HUES64 (cell line): Measurements from ENCODE around the gene RIT1.

Experiments
- H3K27ac ChIP-seq: 2 replicates; pipeline ENCODE4 v1.7.0; 2013; ENCODE audit warnings: low read depth, low read length, inconsistent platforms
- H3K27me3 ChIP-seq: 2 replicates; pipeline ENCODE4 v1.6.1; 2013; ENCODE audit warnings: mild to moderate bottlenecking, low read length; ENCODE audit not compliant: insufficient read depth
- H3K36me3 ChIP-seq: 2 replicates; pipeline ENCODE4 v1.6.1; 2013; ENCODE audit warnings: mild to moderate bottlenecking, low read length; ENCODE audit not compliant: insufficient read depth
- H3K4me1 ChIP-seq: 2 replicates; pipeline ENCODE4 v1.6.1; 2013; ENCODE audit warnings: mild to moderate bottlenecking, low read length, moderate library complexity; ENCODE audit not compliant: insufficient read depth
- H3K4me3 ChIP-seq: 2 replicates; pipeline ENCODE4 v1.5.1; 2013; ENCODE audit warnings: mild to moderate bottlenecking, low read length, moderate library complexity
- H3K9ac ChIP-seq: 2 replicates; pipeline ENCODE4 v1.6.1; 2013; ENCODE audit warnings: mild to moderate bottlenecking, low read depth, low read length
- H3K9me3 ChIP-seq: 2 replicates; pipeline ENCODE4 v1.6.1; 2013; ENCODE audit warnings: low read depth, low read length; ENCODE audit not compliant: insufficient read depth
- WGBS: fragments of 150-250, 120-280 bp; methylation state at CpG from one replicate; pipeline ENCODE4 v1.1.7; 2013; ENCODE audit warnings: missing lambda C conversion rate; 5-methylcytosine and 5-hydroxymethylcytosine counted together

The RIT1 gene

GRCh38 chr1:155944444-155944799 lies 33.3 kb upstream of the RIT1 start:
- H3K27me3 ChIP-seq = no peaks in the 10 kb centered on the region
- H3K36me3 ChIP-seq = peaks cover 29% of the 10 kb centered on the region
- no peak overlapping the region for H3K9ac ChIP-seq
- H3K4me1 ChIP-seq = peaks cover 6% of the 10 kb centered on the region
- H3K4me3 ChIP-seq = no peak overlapping the region
- 76% methylated on average over 6 of the region's 6 CpGs for WGBS
- H3K27ac ChIP-seq = no peak overlapping the region
- H3K9me3 ChIP-seq = no peaks in the 10 kb centered on the region

DNA sequence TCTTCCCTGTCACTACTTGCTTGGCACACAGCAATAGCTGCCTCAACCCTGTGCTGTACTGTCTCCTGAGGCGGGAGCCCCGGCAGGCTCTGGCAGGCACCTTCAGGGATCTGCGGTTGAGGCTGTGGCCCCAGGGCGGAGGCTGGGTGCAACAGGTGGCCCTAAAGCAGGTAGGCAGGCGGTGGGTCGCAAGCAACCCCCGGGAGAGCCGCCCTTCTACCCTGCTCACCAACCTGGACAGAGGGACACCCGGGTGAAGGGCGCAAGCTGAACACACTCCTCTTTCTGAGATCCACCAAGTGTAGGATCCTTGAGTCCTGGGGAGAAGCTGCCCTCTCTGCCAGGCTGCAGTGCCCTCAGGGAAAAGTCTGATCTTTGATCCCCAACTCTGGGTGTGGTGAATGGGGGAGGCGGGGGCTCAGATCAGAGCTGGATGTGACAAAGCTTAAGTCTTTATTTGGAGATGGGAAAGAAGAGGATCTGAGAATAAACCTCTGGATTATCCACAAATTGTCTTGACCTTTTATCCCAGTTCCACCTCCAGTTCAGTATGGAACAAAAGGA lies 31.5 kb upstream of the RIT1 start:
- WGBS = 93% methylated on average over 11 of the region's 11 CpGs

DNA sequence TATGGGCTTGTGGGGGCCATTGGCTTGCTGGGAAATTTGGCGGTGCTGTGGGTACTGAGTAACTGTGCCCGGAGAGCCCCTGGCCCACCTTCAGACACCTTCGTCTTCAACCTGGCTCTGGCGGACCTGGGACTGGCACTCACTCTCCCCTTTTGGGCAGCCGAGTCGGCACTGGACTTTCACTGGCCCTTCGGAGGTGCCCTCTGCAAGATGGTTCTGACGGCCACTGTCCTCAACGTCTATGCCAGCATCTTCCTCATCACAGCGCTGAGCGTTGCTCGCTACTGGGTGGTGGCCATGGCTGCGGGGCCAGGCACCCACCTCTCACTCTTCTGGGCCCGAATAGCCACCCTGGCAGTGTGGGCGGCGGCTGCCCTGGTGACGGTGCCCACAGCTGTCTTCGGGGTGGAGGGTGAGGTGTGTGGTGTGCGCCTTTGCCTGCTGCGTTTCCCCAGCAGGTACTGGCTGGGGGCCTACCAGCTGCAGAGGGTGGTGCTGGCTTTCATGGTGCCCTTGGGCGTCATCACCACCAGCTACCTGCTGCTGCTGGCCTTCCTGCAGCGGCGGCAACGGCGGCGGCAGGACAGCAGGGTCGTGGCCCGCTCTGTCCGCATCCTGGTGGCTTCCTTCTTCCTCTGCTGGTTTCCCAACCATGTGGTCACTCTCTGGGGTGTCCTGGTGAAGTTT lies 30.8 kb upstream of the RIT1 start:
- Histone ChIP-seq H3K9ac (no peak overlapping the region), H3K27ac (no peak overlapping the region), H3K27me3 (no peaks in the 10 kb centered on the region), H3K4me3 (no peak overlapping the region), H3K36me3 (peaks cover 7% of the 10 kb centered on the region), H3K9me3 (no peaks in the 10 kb centered on the region), H3K4me1 (peaks cover 6% of the 10 kb centered on the region)
- WGBS = 95% methylated on average over 29 of the region's 29 CpGs

More for the DNA sequence above, 31.5 kb upstream of the RIT1 start:
- peaks cover 14% of the 10 kb centered on the region for H3K36me3 ChIP-seq
- no peak overlapping the region for H3K27ac ChIP-seq
- H3K4me3 ChIP-seq = no peak overlapping the region
- no peaks in the 10 kb centered on the region for H3K9me3 ChIP-seq
- H3K27me3 ChIP-seq = no peaks in the 10 kb centered on the region
- no peak overlapping the region for H3K9ac ChIP-seq
- H3K4me1 ChIP-seq = peaks cover 6% of the 10 kb centered on the region

GRCh38 chr1:155940993-155941844 lies 30.1 kb upstream of the RIT1 start, which contains the start of gene RXFP4:
Gene RXFP4, plus strand, starts transcription at chr1:155941638. Its CDS starts 72 bp downstream, at chr1:155941710.
- H3K36me3 ChIP-seq = no peaks in the 10 kb centered on the region
- H3K9me3 ChIP-seq = no peaks in the 10 kb centered on the region
- H3K9ac ChIP-seq = no peak within 1 kb of the TSS
- no peak within 1 kb of the TSS for H3K27ac ChIP-seq
- no peak within 1 kb of the TSS for H3K4me3 ChIP-seq
- H3K27me3 ChIP-seq = no peaks in the 10 kb centered on the region
- 78% methylated on average over 11 of the region's 11 CpGs for WGBS
- peaks cover 6% of the 10 kb centered on the region for H3K4me1 ChIP-seq

DNA sequence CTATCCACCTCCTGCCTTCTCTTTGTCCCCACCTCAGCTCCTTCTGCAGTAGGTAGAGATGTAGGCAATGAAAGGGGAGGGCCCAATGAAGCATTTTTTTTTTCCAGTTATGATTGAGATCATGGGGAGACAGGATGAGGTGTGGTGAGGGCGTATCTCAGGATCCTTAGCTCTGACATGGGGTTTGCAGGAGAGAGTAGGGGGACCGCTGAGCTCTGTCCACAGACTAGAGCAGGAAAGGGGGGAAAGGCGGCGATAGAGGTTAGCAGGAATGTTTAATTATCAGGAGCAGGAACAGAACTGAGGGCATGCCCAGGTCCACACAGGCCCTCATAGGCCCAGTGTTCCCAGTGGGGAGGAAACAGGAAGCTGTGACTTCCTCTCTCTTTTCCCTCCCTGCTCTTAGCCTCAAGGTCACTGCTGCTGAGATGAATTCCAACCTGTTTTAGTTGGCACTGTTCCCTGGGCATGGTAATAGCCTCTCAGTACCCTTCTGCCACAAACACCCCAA lies 29.4 kb upstream of the RIT1 start:
- Histone ChIP-seq H3K4me1 (peaks cover 2% of the 10 kb centered on the region; the same call in 1 of the 2 replicates), H3K27me3 (no peaks in the 10 kb centered on the region), H3K4me3 (no peak overlapping the region), H3K9ac (no peak overlapping the region), H3K9me3 (no peaks in the 10 kb centered on the region), H3K27ac (no peak overlapping the region), H3K36me3 (no peaks in the 10 kb centered on the region)
- 86% methylated on average over 4 of the region's 4 CpGs for WGBS

- no peaks in the 10 kb centered on the region for H3K9me3 ChIP-seq
- H3K36me3 ChIP-seq = 0 out of 2 replicates have a peak, but pooled peaks cover 5% of the 10 kb centered on the region
- H3K4me3 ChIP-seq = no peak overlapping the region
- no peak overlapping the region for H3K27ac ChIP-seq
- H3K4me1 ChIP-seq = peaks cover 5% of the 10 kb centered on the region; the same call in 1 of the 2 replicates
- no peak overlapping the region for H3K9ac ChIP-seq
- WGBS = 0% methylated on average over 1 of the region's 1 CpG
- no peaks in the 10 kb centered on the region for H3K27me3 ChIP-seq
Measured at GRCh38 chr1:155938220-155938627, 27.1 kb upstream of the RIT1 start.

- Histone ChIP-seq H3K9me3 (no peaks in the 10 kb centered on the region), H3K9ac (peak overlapping the region; percentile 80), H3K36me3 (peaks cover 36% of the 10 kb centered on the region), H3K4me1 (peaks cover 19% of the 10 kb centered on the region; the same call in 1 of the 2 replicates), H3K4me3 (peak overlapping the region; percentile 92), H3K27ac (peak overlapping the region; percentile 88), H3K27me3 (no peaks in the 10 kb centered on the region)
- 92% methylated on average over 24 of the region's 24 CpGs for WGBS
Measured at GRCh38 chr1:155934936-155935590, 23.9 kb upstream of the RIT1 start.

GRCh38 chr1:155934097-155934935 lies 23.2 kb upstream of the RIT1 start, which contains the start of gene KHDC4:
Gene KHDC4, minus strand, starts transcription at chr1:155934413. Its CDS starts 40 bp downstream, at chr1:155934373.
- Histone ChIP-seq H3K4me1 (peaks cover 19% of the 10 kb centered on the region; the same call in 1 of the 2 replicates), H3K4me3 (peak within 1 kb of the TSS; percentile 92), H3K9me3 (no peaks in the 10 kb centered on the region), H3K9ac (peak within 1 kb of the TSS; percentile 95), H3K36me3 (peaks cover 42% of the 10 kb centered on the region), H3K27ac (peak within 1 kb of the TSS; percentile 88), H3K27me3 (no peaks in the 10 kb centered on the region)
- 2% methylated on average over 50 of the region's 50 CpGs for WGBS

DNA sequence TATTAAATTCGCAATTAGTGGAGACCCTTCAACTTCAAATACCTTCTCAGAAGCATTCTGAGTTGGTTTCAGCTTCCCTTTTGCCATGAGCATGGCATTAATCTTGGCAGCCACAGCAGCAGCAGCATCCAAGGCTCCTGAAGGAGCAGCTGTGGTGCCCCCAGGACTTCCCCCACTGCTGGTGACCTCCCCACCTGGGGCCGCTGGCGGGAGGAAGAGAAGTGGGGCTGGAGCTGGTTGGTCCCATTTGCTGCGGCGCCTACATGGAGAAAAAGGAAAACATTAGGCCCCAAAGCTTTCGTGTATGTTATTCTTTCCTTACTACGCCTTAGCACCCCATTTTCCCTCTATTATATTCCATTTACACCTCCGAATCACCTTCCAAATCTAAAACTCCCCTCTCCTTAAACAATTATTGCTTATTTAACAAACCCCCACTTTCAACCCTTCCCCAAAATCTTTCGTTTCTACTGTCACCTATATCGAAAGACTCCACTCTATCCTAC lies 22.5 kb upstream of the RIT1 start:
- H3K9me3 ChIP-seq = no peaks in the 10 kb centered on the region
- 5% methylated on average over 10 of the region's 10 CpGs for WGBS
- peak overlapping the region; percentile 70 for H3K27ac ChIP-seq
- peak overlapping the region; percentile 95 for H3K9ac ChIP-seq
- H3K4me1 ChIP-seq = peaks cover 19% of the 10 kb centered on the region; the same call in 1 of the 2 replicates
- H3K27me3 ChIP-seq = no peaks in the 10 kb centered on the region
- H3K4me3 ChIP-seq = peak overlapping the region; percentile 92
- H3K36me3 ChIP-seq = peaks cover 49% of the 10 kb centered on the region

DNA sequence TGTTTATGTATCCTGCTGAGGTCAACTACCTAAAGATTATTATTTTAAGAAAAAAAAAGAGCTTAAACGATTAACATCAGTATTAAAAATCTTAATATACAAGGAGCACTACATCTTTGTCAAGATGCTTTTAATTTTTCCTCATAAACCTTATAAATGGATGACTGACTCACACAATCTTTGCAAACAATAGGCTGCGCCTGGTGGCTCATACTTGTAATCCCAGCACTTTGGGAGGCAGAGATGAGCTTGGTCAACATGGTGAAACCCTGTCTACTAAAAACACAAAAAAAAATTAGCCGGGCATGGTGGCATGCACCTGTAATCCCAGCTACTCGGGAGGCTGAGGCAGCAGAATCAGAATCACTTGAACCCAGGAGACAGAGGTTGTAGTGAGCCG lies 21.3 kb upstream of the RIT1 start:
- no peak overlapping the region for H3K9ac ChIP-seq
- H3K36me3 ChIP-seq = peaks cover 60% of the 10 kb centered on the region
- no peaks in the 10 kb centered on the region for H3K27me3 ChIP-seq
- H3K27ac ChIP-seq = no peak overlapping the region
- H3K4me3 ChIP-seq = peak overlapping the region; percentile 92; the same call in 1 of the 2 replicates
- 96% methylated on average over 5 of the region's 5 CpGs for WGBS
- H3K9me3 ChIP-seq = no peaks in the 10 kb centered on the region
- H3K4me1 ChIP-seq = peaks cover 19% of the 10 kb centered on the region; the same call in 1 of the 2 replicates
